Mammary microvascular endothelial cell (primary cell): Measurements from ENCODE around the gene SLC16A6. TPM values are rescaled to one million over a fixed set of nuclear protein-coding genes. Genes with fewer than 3 reads are reported as not detected.

ENCODE experiments used
- total RNA-seq: library from RNA; depleted of rRNA; stranded (reverse); fragments of >200 nt; gene quantifications from 2 replicates; pipeline ENCODE4 v1.2.3, GENCODE V29; 2015

Gene SLC16A6, protein sequence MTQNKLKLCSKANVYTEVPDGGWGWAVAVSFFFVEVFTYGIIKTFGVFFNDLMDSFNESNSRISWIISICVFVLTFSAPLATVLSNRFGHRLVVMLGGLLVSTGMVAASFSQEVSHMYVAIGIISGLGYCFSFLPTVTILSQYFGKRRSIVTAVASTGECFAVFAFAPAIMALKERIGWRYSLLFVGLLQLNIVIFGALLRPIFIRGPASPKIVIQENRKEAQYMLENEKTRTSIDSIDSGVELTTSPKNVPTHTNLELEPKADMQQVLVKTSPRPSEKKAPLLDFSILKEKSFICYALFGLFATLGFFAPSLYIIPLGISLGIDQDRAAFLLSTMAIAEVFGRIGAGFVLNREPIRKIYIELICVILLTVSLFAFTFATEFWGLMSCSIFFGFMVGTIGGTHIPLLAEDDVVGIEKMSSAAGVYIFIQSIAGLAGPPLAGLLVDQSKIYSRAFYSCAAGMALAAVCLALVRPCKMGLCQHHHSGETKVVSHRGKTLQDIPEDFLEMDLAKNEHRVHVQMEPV
- total RNA-seq: 0.20 and 0.74 TPM in 2 replicates

GRCh38 chr17:68290955-68291835, at the start of gene SLC16A6, which contains the start of gene ARSG:
SLC16A6 (minus strand) TSS chr17:68291127; CDS start chr17:68278320, 12,807 bp downstream.
ARSG (plus strand) TSS chr17:68291495; CDS start chr17:68307494, 15,999 bp downstream.

DNA sequence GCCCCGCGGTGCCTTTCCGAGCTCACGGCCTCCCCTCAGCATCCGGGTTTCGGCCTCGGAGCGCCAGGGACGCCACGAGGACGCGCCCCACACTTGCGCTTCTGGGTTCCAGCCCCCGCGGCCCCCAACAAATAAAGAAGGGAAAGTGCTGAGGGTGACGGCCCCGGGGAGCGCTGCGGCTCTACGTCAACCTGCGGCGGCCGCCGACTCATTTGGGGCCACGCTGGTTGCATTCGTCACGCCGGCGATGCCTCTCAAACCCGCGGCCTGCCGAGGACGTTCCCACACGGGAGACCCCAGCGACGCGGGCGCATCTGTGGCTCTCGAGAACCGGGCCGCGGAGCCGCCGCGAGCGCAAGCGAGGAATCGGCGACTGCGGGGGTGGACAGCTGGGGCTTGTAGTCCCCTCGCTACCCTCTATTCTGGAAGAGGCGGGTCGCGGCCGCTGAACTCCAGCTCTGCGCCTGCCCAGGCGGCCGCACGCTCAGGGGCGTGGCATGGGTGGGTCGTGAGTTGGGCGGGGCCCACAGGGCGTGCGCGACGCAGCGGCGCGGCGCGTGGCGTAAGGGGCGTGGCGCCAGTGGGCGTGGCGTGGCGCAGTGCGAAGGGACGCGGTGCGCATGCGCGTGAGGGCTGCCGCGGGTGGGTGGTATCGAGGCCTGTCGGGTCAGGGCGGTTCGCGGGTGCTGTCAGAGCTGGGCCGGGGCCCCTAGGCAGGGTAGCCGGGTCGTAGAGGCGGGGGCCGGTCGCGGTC, 43.3 kb downstream of the SLC16A6 start, which contains the start of gene AMZ2:
AMZ2 (plus strand) TSS at position 599 of the 754 bp plus-strand sequence. CDS start 2,145 bp downstream, outside the sequence.

Other genes starting within 250 kb of the SLC16A6 start
- gene AMZ2, start 43.1 kb downstream of the SLC16A6 start, total RNA-seq: 70.0 and 73.3 TPM in 2 replicates
- 2.9 and 5.0 TPM in 2 replicates for gene ARSG, start 368 bp upstream of the SLC16A6 start, total RNA-seq
- gene WIPI1, start 166.4 kb upstream of the SLC16A6 start, total RNA-seq: 46.3 and 50.2 TPM in 2 replicates
- 206 and 222 TPM in 2 replicates for gene PRKAR1A, start 221.3 kb upstream of the SLC16A6 start, total RNA-seq